ENCODE results near the gene IGFLR1.

DNA sequence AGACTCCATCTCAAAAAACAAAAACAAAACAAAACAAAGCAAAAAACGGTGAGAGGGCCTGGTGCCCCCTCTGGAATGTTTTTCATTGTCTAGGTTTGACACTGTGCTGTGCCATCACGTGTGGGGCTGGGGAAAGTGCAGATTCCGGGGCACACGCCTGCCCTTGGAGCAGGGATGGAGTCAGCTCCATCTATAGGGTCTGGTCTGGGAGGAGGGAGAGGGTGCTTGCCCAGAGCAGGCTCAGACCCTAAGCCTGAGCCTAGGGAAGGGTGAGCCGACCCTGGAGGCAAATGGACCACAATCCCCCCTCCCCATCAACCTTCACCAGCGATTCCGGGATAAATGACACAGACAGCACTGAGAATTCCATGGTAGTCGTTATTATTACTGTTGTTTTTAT lies 48.8 kb downstream of the IGFLR1 start:
- TF ChIP-seq, protein P1, sequence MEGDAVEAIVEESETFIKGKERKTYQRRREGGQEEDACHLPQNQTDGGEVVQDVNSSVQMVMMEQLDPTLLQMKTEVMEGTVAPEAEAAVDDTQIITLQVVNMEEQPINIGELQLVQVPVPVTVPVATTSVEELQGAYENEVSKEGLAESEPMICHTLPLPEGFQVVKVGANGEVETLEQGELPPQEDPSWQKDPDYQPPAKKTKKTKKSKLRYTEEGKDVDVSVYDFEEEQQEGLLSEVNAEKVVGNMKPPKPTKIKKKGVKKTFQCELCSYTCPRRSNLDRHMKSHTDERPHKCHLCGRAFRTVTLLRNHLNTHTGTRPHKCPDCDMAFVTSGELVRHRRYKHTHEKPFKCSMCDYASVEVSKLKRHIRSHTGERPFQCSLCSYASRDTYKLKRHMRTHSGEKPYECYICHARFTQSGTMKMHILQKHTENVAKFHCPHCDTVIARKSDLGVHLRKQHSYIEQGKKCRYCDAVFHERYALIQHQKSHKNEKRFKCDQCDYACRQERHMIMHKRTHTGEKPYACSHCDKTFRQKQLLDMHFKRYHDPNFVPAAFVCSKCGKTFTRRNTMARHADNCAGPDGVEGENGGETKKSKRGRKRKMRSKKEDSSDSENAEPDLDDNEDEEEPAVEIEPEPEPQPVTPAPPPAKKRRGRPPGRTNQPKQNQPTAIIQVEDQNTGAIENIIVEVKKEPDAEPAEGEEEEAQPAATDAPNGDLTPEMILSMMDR (IDR thresholded peaks at IDR 0.05), result no peak
- no peak for TF ChIP-seq POLR2A (IDR thresholded peaks at IDR 0.05)
